OCI-LY3 (cell line): Measurements from ENCODE around the gene CDA.

ENCODE experiments used
- H2AFZ ChIP-seq: fragments of 200-600, 300-600 bp; shearing (Covaris generic); 2 replicates; pipeline ENCODE4 v1.6.0; 2014; ENCODE audit warnings: antibody characterized with exemption, low read depth, low read length
- H3K27ac ChIP-seq: fragments of 200-600, 300-600 bp; sonication (generic); 2 replicates; pipeline ENCODE4 v1.5.1; 2014; ENCODE audit warnings: mild to moderate bottlenecking, low read length, moderate library complexity, mixed read lengths
- H3K27me3 ChIP-seq: fragments of 200-600, 300-600 bp; sonication (generic); 2 replicates; pipeline ENCODE4 v1.6.1; 2014; ENCODE audit warnings: low read depth, low read length, mixed read lengths
- H3K36me3 ChIP-seq: fragments of 200-600, 300-600 bp; sonication (generic); replicated peaks from 2 replicates; pipeline ENCODE3; 2014; ENCODE audit warnings: low read depth, low read length, mixed read lengths
- H3K4me1 ChIP-seq: fragments of 300-600, 200-600 bp; sonication (generic); 2 replicates; pipeline ENCODE4 v1.6.1; 2014; ENCODE audit warnings: low read length, mixed read lengths
- H3K4me2 ChIP-seq: fragments of 200-600, 300-600 bp; sonication (generic); 2 replicates; pipeline ENCODE4 v1.6.1; 2014; ENCODE audit warnings: low read length, mixed read lengths
- H3K4me3 ChIP-seq: fragments of 300-600, 200-600 bp; sonication (generic); 2 replicates; pipeline ENCODE4 v1.5.1; 2014; ENCODE audit warnings: antibody characterized with exemption, mild to moderate bottlenecking, low read length, moderate library complexity
- H3K79me2 ChIP-seq: fragments of 300-600, 200-600 bp; shearing (Covaris generic); 2 replicates; pipeline ENCODE4 v1.6.1; 2014; ENCODE audit warnings: mild to moderate bottlenecking, low read length, mixed read lengths
- H3K9ac ChIP-seq: fragments of 300-600, 200-600 bp; shearing (Covaris generic); 2 replicates; pipeline ENCODE4 v1.6.0; 2014; ENCODE audit warnings: mild to moderate bottlenecking, low read length, moderate library complexity
- H3K9me3 ChIP-seq: fragments of 200-600, 300-600 bp; shearing (Covaris generic); 2 replicates; pipeline ENCODE4 v1.6.1; 2014; ENCODE audit warnings: low read length, mixed read lengths; ENCODE audit not compliant: insufficient read depth
- H4K20me1 ChIP-seq: fragments of 200-600, 300-600 bp; sonication (generic); 2 replicates; pipeline ENCODE4 v1.6.1; 2016; ENCODE audit warnings: low read length, mixed read lengths; ENCODE audit not compliant: insufficient read depth
- CTCF ChIP-seq: fragments of 200-600, 300-600 bp; sonication (generic); IDR thresholded peaks from 2 replicates; pipeline ENCODE4 v1.5.1; 2014; ENCODE audit warnings: antibody characterized with exemption, low read length, low read depth
- EZH2phosphoT487 ChIP-seq: fragments of 200-600 bp; shearing (Covaris generic); IDR thresholded peaks from 2 replicates; pipeline ENCODE4 v1.6.1; 2018; ENCODE audit warnings: antibody characterized with exemption, mixed run types, low read depth

CDA gene

GRCh38 chr1:20594746-20595145 lies 5.8 kb downstream of the CDA start:
- no peak overlapping the region for H2AFZ ChIP-seq
- peaks cover 17% of the 10 kb centered on the region for H3K4me1 ChIP-seq
- H3K27me3 ChIP-seq, result 0 out of 2 replicates have a peak, but pooled peaks cover 4% of the 10 kb centered on the region

GRCh38 chr1:20596106-20596505 lies 7.2 kb downstream of the CDA start:
- Histone ChIP-seq H3K9me3 (no peaks in the 10 kb centered on the region), H3K4me3 (no peak overlapping the region), H4K20me1 (no peaks in the 10 kb centered on the region), H3K79me2 (no peaks in the 10 kb centered on the region), H3K9ac (no peak overlapping the region), H2AFZ (no peak overlapping the region), H3K27ac (no peak overlapping the region), H3K4me1 (peaks cover 17% of the 10 kb centered on the region), H3K36me3 (no peaks in the 10 kb centered on the region), H3K27me3 (no peaks in the 10 kb centered on the region), H3K4me2 (peak overlapping the region; percentile 48)
- no peak for TF ChIP-seq EZH2phosphoT487
- TF ChIP-seq CTCF, result no peak

More at GRCh38 chr1:20594746-20595145, 5.8 kb downstream of the CDA start:
- Histone ChIP-seq H3K36me3 (no peaks in the 10 kb centered on the region), H3K27ac (no peak overlapping the region), H3K9me3 (no peaks in the 10 kb centered on the region), H3K79me2 (no peaks in the 10 kb centered on the region), H3K9ac (no peak overlapping the region), H3K4me3 (no peak overlapping the region), H4K20me1 (no peaks in the 10 kb centered on the region), H3K4me2 (no peak overlapping the region)
- TF ChIP-seq EZH2phosphoT487, result no peak
- TF ChIP-seq CTCF, result no peak

- no peaks in the 10 kb centered on the region for H4K20me1 ChIP-seq
- H2AFZ ChIP-seq, result no peak overlapping the region
- TF ChIP-seq CTCF (no peak), EZH2phosphoT487 (no peak)
- H3K27ac ChIP-seq, result no peak overlapping the region
- no peak overlapping the region for H3K4me3 ChIP-seq
- no peaks in the 10 kb centered on the region for H3K36me3 ChIP-seq
- H3K9me3 ChIP-seq, result no peaks in the 10 kb centered on the region
- no peak overlapping the region for H3K4me2 ChIP-seq
- no peaks in the 10 kb centered on the region for H3K27me3 ChIP-seq
- H3K9ac ChIP-seq, result no peak overlapping the region
- no peaks in the 10 kb centered on the region for H3K79me2 ChIP-seq
- peaks cover 17% of the 10 kb centered on the region for H3K4me1 ChIP-seq
Measured at GRCh38 chr1:20597650-20598049, 8.8 kb downstream of the CDA start.

- Histone ChIP-seq H2AFZ (no peak overlapping the region), H3K79me2 (no peaks in the 10 kb centered on the region), H3K27me3 (no peaks in the 10 kb centered on the region), H3K9ac (no peak overlapping the region), H3K4me3 (no peak overlapping the region), H3K27ac (no peak overlapping the region), H3K9me3 (no peaks in the 10 kb centered on the region), H3K36me3 (no peaks in the 10 kb centered on the region), H3K4me2 (no peak overlapping the region), H3K4me1 (peaks cover 10% of the 10 kb centered on the region), H4K20me1 (no peaks in the 10 kb centered on the region)
- no peak for TF ChIP-seq EZH2phosphoT487
- no peak for TF ChIP-seq CTCF
Measured at GRCh38 chr1:20600156-20600555, 11.3 kb downstream of the CDA start.
